Lower leg skin (tissue), 4 donors: ENCODE measurements around the gene RPL31. TPM values are rescaled to one million over a fixed set of nuclear protein-coding genes. Genes with fewer than 3 reads are reported as not detected.

Source experiments
- DNase-seq, 2 donors: peaks; one replicate each; pipeline ENCODE4 v3.0.0-alpha.2; 2019; ENCODE audit warnings: low spot score in 2 of 2
- H3K4me3 ChIP-seq: fragments of 200-600 bp; sonication (generic); 2 replicates; pipeline ENCODE4 v1.5.1; 2017; ENCODE audit warnings: mild to moderate bottlenecking, low read depth; ENCODE audit not compliant: poor library complexity, severe bottlenecking
- POLR2A ChIP-seq, 2 donors: fragments of 450-650 bp; IDR thresholded peaks; one replicate each; pipeline ENCODE4 v1.6.1; 2016 to 2017; ENCODE audit warnings: antibody characterized with exemption in 2 of 2, mild to moderate bottlenecking in 1 of 2, moderate library complexity in 1 of 2
- WGBS, 2 donors: methylation state at CpG; one replicate each; pipeline ENCODE4 v1.1.5; 2018; 5-methylcytosine and 5-hydroxymethylcytosine counted together
- intact Hi-C: fragments of 100-400 bp; cut with DNase I; formaldehyde crosslinking; loops from one replicate; pipeline ENCODE4 v1.15.0; 2023; ENCODE audit warnings: low total_unique reads
- total RNA-seq, 4 donors: library from RNA; depleted of rRNA; stranded (reverse); fragments of >200 nt; gene quantifications; one replicate each; pipeline ENCODE4 v1.1.0, GENCODE V29; 2016
- TF ChIP-seq, protein P1 (sequence below), 3 donors: fragments of 450-650 bp; IDR thresholded peaks; one replicate each; pipeline ENCODE4 v1.5.1; 2016; ENCODE audit warnings: antibody characterized with exemption in 3 of 3, mild to moderate bottlenecking in 3 of 3, moderate library complexity in 2 of 3

The RPL31 gene
- total RNA-seq, 4 donors from 2014 or later = 1,244 to 1,827 (median 1,503) TPM

DNA sequence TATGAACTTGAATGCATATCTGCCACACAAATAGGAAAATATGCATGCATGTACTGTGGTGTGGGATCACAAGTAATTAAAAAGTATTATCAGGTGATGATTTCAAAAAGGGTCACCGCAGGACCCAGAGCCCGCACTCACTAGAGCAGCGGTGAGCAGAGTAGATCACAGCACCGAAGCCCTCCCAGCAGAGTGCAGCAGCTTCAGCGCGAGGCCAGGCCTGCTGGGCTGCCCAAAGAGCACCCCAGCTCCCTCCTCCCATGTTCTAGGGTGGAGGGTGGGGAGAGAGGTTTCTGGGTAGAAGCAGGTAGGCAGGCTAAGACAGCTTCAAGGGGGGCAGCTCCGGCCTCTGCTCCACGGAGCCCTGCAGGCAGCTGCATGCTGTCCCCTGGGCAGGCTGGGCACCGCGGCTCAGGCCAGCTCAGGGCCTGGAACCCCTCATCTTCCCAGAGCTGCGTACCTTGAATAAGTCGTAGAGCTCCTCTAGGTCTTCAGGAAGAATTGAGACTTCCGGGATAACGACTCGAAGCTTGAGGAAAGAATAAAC is 24.9 kb downstream of the RPL31 start:
- H3K4me3 ChIP-seq = no peak overlapping the region
- DNase-seq = no peak
- TF ChIP-seq, protein P1, sequence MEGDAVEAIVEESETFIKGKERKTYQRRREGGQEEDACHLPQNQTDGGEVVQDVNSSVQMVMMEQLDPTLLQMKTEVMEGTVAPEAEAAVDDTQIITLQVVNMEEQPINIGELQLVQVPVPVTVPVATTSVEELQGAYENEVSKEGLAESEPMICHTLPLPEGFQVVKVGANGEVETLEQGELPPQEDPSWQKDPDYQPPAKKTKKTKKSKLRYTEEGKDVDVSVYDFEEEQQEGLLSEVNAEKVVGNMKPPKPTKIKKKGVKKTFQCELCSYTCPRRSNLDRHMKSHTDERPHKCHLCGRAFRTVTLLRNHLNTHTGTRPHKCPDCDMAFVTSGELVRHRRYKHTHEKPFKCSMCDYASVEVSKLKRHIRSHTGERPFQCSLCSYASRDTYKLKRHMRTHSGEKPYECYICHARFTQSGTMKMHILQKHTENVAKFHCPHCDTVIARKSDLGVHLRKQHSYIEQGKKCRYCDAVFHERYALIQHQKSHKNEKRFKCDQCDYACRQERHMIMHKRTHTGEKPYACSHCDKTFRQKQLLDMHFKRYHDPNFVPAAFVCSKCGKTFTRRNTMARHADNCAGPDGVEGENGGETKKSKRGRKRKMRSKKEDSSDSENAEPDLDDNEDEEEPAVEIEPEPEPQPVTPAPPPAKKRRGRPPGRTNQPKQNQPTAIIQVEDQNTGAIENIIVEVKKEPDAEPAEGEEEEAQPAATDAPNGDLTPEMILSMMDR (IDR thresholded peaks at IDR 0.05) = no peak
- no peak for TF ChIP-seq POLR2A (IDR thresholded peaks at IDR 0.05)
- intact Hi-C loops = no loop called here
- 92 to 94% methylated on average over 15 of the region's 15 CpGs for WGBS, 2 donors

GRCh38 chr2:101027852-101028251 is 25.8 kb downstream of the RPL31 start:
- 93 to 95% methylated on average over 8 of the region's 8 CpGs for WGBS, 2 donors
- DNase-seq = no peak
- H3K4me3 ChIP-seq = no peak overlapping the region
- TF ChIP-seq, protein P1 (IDR thresholded peaks at IDR 0.05) = no peak
- no peak for TF ChIP-seq POLR2A (IDR thresholded peaks at IDR 0.05)
- intact Hi-C loops = no loop called here

DNA sequence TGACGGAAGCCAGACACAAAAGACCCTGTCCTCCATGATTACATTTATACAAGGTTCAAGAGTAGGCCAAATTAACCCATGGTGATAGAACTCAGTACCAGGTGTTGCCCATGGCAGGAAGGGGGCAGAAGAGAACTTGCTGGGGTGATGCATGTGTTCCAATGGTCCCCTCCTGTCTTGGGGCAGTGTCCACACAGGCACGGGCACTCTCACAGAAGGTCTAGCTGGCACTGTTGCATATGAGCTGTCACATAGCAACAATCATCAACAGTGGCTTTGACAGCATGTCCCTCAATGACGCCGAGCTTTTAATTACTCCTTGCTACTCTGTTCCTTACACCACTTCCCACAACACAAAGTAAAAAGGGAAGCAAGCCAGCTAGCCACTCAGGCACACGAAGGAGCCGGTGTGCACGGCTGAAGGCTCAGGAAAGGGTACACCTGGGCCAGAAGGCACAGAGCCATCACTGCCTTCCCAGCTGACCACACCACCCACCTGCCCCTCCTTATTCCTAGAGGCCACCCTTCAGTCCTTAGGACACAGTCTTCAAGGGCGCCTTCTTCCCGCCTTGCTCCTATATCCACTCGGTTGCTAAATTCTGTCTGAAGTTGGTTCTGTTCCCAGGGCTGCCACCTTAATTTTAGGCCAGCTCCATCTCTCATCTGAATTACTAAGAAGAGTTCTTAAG is 28.9 kb downstream of the RPL31 start:
- 85 to 92% methylated on average over 10 of the region's 10 CpGs for WGBS, 2 donors
- no peak for DNase-seq
- H3K4me3 ChIP-seq = no peak overlapping the region
- intact Hi-C loops = no loop called here
- no peak for TF ChIP-seq POLR2A (IDR thresholded peaks at IDR 0.05)
- TF ChIP-seq, protein P1 (IDR thresholded peaks at IDR 0.05) = no peak

DNA sequence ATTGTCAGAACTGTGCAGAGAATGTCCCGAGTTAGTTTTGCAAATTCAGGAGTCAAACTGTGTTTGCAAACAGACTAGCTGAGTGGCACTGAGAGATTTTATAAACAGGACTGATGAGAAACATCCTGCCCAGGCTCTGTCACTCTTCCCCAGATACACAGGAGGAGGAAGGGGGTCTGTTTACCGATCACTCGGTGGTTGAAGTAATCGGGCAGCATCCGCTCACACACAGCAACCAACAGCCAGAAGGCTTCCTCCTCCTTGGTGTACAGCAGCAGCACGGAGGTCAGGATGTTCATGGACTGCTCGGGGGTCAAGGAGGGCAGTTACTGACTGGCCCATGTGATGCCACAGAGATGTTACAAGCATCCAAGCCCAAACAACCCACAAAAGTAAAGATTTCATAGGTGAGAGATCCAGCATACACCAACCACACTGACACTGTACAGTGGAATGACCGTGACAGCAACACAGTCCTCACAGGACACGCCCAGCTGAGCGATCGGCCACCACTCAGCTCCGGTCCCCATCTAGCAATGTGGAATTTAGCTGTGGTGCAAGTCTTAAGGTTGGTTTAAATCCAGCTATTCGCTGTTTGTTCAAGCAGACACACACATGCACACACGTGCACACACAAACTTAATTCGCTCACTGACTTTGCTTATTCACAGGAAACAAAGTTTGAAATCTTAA is 30.1 kb downstream of the RPL31 start:
- 94 to 96% methylated on average over 15 of the region's 15 CpGs for WGBS, 2 donors
- TF ChIP-seq, protein P1 (IDR thresholded peaks at IDR 0.05) = no peak
- no peak for TF ChIP-seq POLR2A (IDR thresholded peaks at IDR 0.05)
- H3K4me3 ChIP-seq = no peak overlapping the region
- no peak for DNase-seq
- intact Hi-C loops = loop anchor here (1.0 kb wide), 1 partner anchor 17 kb away; no protein-coding TSS in a partner anchor

DNA sequence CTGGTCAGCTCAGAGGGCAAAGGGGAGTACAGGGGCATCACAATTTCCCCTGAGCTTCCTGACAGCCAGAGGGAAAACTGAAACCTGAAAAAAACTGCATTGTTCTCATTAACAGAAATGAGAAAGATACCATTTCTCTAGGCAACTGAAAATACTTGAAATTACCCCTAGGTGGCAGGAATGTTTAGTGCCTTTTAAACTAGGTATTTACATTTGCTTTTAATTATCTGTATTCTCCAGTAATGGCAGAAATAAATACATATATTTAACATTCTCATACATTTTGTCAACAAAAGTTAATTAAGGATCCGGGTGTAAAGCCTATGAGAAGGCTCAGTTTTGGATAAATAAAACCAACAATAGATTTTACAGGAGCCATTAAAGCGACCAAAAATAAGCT is 34.5 kb downstream of the RPL31 start:
- intact Hi-C loops = loop anchor here (5.0 kb wide), 1 partner anchor 116 kb away; the partner anchor contains the start of gene TBC1D8
- DNase-seq = no peak
- no peak overlapping the region for H3K4me3 ChIP-seq
- no peak for TF ChIP-seq POLR2A (IDR thresholded peaks at IDR 0.05)
- TF ChIP-seq, protein P1 (IDR thresholded peaks at IDR 0.05) = no peak
- 71 to 72% methylated on average over 2 of the region's 2 CpGs for whole genome bisulfite sequencing, 2 donors
